NCI-H1417 (cell line): ENCODE data around the gene INHBB.
A peak's percentile ranks its signal among the peaks of the same experiment; 100 is the strongest.
"Not testable (repeated sequence)": the region's sequence is repeated elsewhere in the genome, so short reads cannot be mapped to it uniquely, and the experiment has no call there.

ENCODE experiments used
- DNase-seq, 3 experiments: peaks; one replicate each; lab custom pipeline; 2025; lab: John Stamatoyannopoulos, UW

INHBB gene

GRCh38 chr2:120381661-120382060 is 35.7 kb downstream of the INHBB start:
- no peak for DNase-seq

- DNase-seq: no peak
Observed at GRCh38 chr2:120382541-120383144, 36.7 kb downstream of the INHBB start.

DNA sequence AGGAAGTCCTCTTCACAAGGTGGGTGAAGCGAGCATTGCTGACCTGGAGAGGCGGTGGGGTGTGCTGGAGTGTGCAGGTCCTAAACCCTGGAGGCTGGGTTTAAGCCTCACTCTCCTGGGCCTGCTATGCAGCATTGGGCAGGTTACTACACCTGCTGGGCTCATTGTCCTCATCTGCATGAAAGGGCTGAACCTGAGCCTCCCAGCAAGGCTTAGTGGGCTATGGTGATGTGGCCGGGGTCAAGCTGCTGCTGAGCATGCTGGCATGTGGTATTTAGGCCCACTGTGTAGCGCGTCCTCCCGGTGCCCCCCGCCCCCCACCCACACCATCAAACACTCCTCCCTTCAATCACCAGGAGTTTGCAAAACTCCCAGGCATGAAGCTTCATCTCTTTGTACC is 37.3 kb downstream of the INHBB start:
- no peak for DNase-seq

DNA sequence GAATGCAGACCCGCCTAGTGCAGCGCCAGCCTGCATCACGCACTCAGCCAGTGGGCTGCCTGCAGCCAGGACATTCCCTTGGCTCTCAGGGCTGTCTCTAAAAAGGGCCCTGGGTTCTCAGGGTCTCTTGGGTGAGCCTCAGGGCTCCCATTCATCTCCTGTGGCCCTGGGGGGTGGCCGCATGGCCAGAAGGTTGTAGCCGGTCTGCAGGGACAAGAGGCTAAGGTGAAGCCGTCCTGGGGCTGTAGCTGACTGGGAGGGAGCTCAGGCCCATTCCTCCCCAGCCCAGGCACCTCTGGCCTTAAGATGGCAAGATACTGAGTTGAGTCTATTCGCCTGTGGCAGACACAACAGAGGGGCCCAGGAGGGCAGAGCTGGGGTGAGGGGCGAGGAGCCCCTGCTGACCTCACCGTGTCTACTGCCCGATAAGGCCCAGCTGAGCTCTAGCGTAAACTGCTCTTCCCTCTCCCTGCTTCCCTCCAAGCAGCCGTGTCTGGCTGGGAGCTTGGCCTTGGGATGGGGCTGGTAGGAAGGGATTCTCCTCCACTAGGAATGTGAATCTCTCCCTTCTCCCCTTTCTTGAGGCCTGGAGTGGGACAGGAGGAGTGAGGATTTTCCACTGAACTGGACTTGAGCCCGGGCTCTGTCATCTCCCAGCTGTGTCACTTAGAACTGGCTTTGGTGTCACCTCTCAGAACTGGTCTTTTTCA is 37.9 kb downstream of the INHBB start:
- no peak for DNase-seq

DNA sequence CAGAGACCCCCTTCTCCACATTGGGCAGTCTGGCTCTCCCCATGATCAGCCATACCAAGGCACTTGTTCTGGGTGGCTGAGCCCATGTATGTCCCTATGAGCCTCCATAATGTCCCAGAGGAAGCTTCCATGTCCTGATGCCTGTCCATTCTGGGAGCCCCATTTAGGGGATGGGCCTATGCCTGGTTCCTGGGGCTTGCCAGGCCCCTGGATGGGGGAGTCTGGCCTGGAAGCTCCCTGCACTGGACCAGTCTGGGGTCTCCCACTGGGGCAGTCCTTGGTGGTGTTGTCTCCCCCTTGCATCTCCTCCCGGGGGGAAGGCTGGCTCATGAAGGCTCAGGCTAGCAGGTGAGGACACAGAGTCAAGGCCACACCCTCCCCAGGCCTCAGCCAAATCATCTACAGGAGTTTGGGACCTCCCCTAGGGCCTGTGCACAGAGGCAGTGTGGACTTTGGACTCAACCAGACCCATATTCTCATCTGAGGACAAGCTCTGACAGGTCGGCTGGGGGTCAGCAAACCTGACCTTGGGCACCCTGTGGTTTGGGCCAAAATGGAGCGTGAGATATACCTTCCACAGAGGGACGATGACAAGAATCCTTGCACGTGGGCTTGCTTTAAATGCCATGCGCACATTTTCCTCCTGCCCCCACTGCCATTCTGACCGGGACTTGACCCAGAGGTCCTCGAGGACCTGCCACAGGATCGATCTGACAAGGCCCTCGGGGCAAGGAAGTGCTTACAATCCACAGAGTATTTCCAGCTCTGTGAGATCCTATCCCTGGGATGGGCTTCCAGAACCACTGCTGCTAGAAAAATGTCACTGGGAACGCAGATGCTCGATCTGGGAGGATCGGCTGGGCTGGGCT is 38.8 kb downstream of the INHBB start:
- no peak for DNase-seq

GRCh38 chr2:120385355-120386127 is 39.6 kb downstream of the INHBB start:
- DNase-seq: no peak

- DNase-seq: no peak
Observed at GRCh38 chr2:120388222-120389035, 42.5 kb downstream of the INHBB start.

DNA sequence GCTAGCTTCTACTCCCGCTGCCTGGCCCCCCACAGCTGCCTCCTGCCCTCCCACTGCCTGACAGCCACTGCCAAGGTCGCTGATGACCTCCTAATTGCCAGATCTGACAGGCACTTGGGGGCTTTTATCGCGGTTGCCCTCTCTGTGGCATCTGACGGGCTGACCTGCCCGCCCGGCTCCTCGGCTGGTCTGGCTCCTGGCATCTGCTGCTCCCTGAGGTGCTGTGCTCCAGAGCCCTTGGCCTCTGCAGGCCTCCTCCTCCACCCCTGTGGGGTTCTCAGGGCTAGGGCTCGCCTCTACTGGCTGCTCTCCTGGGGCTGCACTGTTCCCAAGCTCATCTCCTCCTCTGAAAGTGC is 43.1 kb downstream of the INHBB start:
- no peak for DNase-seq

DNA sequence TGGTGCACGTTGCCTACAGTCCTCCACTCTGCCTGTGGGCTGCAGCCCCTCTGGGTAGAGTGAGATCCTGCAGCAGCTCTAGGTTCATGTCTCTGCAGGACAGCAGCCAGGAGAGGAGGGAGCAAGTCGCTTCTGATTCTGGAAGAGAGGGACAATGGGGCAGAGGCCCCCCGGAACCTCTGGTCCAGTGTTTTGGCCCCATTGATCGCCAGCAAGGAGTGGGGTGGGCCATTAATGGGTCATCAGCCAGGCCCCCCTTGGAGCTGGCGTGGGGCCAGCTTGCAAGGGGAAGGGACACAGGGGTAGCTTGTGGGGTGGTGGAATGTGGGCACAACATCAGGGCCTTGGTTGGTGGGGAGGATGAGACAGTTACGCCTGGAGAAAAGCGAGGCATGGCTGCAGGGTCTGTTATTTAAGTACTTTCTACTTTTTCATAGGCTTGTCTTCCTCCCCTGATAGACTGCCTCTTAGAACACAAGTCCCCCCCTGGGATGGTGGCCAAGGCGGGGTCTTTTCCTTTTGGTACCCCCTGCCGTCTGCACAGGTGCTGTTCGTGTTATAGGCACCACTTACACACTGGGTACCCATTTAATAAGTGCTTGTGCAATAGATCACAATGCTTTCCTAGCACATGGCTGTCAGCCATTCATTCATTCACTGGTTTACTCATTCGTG is 44.6 kb downstream of the INHBB start:
- DNase-seq: no peak

DNA sequence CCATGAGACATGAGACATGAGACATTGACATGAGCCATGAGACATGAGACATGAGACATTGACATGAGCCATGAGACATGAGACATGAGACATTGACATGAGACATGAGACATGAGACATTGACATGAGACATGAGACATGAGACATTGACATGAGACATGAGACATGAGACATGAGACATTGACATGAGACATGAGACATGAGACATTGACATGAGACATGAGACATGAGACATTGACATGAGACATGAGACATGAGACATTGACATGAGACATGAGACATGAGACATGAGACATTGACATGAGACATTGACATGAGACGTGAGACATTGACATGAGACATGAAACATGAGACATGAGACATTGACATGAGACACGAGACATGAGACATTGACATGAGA is 45.4 kb downstream of the INHBB start:
- not testable (repeated sequence) for DNase-seq

DNA sequence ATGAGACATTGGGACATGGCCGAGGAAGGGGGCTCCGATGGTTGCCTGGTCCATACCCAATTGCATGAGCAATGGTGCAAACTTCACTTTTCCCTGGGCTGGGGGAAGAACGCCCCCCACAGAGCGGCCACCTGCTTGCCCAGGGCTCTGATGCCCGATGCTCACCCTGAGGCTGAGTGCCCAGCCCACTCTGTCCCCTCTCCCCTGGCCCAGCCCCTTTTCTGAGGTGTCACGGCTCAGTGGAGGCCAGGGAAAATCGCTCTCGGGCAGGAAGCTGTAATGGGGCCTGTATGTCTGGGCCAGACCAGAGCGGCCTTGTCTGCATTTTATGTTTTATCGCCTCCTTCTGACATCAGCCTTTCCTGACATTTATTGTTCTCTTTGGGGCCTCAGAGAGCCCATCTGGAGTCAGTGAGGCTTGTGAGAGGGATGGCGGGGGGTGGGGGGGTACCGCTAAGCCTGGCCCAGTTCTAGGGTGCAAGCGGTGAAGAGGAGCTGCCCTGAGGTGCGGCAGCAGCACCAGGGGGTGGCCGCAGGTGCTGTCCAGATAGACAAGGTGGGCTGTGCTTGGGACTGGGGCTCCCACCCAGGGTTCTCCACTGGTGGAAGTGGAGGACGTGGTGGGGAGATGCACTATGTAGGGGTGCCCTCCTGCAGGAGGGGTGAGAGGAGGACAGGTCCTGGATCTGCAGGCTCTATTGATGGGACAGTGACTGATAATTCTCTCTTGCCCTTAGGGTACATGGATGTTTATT is 46.2 kb downstream of the INHBB start:
- DNase-seq: no peak

- DNase-seq: no peak
Observed at GRCh38 chr2:120392923-120393322, 47.0 kb downstream of the INHBB start.

DNA sequence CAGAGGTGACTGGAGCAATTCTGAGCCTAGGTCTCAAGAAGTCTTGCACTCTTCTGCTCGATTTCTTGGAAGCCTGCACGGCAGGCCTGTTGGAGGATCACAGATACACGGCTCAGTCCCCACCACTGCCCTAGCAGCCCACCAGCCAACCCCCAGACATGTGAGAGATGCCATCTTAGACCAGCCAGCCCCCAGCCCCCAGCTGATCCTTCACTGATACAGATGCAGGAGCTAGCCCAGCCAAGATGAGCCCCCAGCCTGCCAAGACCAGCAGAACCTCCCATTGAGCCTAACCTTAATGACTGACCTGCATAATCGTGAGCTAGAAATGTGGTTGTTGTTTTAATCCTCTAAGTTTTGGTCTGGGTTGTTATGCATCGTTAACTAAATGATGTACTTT is 47.5 kb downstream of the INHBB start:
- DNase-seq: no peak

- no peak for DNase-seq
Observed at GRCh38 chr2:120394764-120395163, 48.8 kb downstream of the INHBB start.

DNA sequence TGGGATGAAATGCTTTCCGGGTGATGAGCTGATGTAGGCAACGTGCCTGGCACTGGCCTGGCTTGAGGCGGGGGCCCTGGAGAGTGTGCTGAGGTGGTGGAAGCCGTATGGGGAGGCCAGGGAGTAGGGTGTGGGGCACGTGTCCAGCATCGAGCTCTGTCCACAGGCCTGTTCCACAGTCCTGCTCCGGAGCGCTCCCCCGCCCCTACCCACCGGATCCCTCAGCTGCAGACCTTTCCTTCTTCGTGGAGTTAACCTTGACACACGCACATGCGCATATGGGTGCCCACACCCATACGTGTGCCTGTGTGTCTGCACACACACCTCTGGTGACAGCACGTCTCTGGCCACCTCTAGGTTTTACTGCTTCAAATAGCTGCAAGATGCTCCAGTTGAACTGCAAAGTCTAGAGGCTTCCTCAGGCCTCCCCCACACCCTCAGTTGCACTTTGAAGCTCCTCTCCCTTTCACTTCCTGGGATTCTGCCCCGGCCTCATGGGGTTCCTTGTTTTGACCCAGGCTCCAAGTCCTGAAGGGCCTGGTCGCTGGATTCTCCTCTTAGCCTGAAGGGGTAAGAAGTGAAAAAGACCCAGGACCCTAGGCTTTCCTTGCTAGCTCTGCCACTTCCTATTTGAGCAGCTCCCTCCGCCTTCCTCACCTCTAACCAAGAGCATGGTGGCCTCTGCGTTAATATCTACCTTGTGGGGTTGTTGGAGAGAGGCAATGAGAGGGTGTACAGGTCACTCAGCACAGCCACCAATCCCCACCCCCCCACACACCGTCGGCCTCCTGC is 49.5 kb downstream of the INHBB start:
- DNase-seq: no peak

DNA sequence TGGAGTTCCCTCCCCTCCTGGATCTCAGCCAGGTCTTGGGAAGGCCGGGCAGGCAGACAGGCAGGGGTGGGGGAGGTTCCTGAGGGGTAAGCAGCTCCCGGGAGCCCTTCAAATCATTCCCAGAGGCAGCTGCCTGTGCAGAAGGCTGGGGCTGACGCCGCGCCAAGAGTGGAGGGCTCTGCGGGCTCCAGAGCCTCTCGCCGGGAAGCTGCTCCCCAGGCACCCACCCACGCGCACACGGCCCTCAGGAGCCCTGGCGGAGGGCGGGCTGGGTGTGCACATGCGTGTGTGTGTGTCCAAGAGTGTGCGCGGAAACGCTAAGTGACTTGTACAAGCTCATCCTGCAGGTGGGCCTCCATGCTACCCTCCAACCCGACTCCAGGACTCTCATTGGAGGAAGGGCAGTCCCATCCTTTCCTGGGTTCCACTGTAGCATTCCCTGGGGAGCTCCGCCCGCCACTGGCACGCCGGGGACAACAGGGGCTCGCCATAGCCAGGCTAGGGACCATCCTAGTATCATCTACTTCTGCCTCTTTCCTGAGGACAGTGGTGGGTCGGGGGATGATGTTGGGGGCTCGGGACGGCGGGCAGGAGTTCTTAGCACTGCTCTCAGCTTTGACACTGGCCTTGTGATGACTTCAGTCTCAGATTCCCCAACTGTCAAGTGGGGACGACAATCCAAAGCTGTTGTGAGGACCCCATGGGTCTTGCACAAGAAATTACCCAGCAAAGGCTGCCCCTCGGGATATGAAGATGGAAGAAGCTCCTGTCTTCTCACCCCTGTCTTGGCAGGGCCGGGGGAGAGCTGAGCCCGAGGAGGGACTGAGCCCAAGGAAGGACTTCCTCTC is 50.3 kb downstream of the INHBB start:
- DNase-seq: peak; percentile 81 to 95 (median 89)

- peak; percentile 2 to 30 (median 10) for DNase-seq
Observed at GRCh38 chr2:120396861-120397811, 51.2 kb downstream of the INHBB start.
